ENCODE measurements around the gene SECTM1.

Gene SECTM1

GRCh38 chr17:82334622-82335394 lies 1.2 kb upstream of the SECTM1 start:
- no peak for TF ChIP-seq EZH2phosphoT487 (conservative IDR thresholded peaks at IDR 0.05; ENCODE audit: low read length)
- TF ChIP-seq, protein P1, sequence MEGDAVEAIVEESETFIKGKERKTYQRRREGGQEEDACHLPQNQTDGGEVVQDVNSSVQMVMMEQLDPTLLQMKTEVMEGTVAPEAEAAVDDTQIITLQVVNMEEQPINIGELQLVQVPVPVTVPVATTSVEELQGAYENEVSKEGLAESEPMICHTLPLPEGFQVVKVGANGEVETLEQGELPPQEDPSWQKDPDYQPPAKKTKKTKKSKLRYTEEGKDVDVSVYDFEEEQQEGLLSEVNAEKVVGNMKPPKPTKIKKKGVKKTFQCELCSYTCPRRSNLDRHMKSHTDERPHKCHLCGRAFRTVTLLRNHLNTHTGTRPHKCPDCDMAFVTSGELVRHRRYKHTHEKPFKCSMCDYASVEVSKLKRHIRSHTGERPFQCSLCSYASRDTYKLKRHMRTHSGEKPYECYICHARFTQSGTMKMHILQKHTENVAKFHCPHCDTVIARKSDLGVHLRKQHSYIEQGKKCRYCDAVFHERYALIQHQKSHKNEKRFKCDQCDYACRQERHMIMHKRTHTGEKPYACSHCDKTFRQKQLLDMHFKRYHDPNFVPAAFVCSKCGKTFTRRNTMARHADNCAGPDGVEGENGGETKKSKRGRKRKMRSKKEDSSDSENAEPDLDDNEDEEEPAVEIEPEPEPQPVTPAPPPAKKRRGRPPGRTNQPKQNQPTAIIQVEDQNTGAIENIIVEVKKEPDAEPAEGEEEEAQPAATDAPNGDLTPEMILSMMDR (IDR thresholded peaks at IDR 0.05; ENCODE audit: insufficient read depth, low read length, poor library complexity, severe bottlenecking), result no peak
- Histone ChIP-seq H3K9me2 (replicated peaks; ENCODE audit: insufficient read depth, low read length) (no peaks in the 10 kb centered on the region), H3K36me3 (ENCODE audit: low read length) (no peaks in the 10 kb centered on the region), H3K27me3 (ENCODE audit: low read length) (no peaks in the 10 kb centered on the region), H3K4me3 (ENCODE audit: insufficient read depth, low read length, poor library complexity, severe bottlenecking) (no peak overlapping the region), H3K79me2 (ENCODE audit: insufficient read depth, low read length) (no peaks in the 10 kb centered on the region), H3F3A (ENCODE audit: insufficient read depth) (no peaks in the 10 kb centered on the region), H3K9ac (ENCODE audit: low read length) (no peak overlapping the region), H3K27ac (ENCODE audit: low read depth, low read length) (no peak overlapping the region), H3K4me2 (ENCODE audit: low read depth, low read length, poor library complexity, severe bottlenecking) (peak overlapping the region; percentile 26), H3K9me3 (ENCODE audit: insufficient read depth, low read length) (no peaks in the 10 kb centered on the region), H4K20me1 (ENCODE audit: low read depth, low read length) (no peaks in the 10 kb centered on the region), H2AFZ (ENCODE audit: low read depth, low read length, severe bottlenecking) (no peak overlapping the region)

GRCh38 chr17:82334204-82334621 lies 647 bp upstream of the SECTM1 start:
- H3K9ac ChIP-seq (ENCODE audit: low read length), result no peak overlapping the region
- no peaks in the 10 kb centered on the region for H3K27me3 ChIP-seq (ENCODE audit: low read length)
- H3K27ac ChIP-seq (ENCODE audit: low read depth, low read length), result no peak overlapping the region
- no peaks in the 10 kb centered on the region for H3K36me3 ChIP-seq (ENCODE audit: low read length)
- H3K9me2 ChIP-seq (replicated peaks; ENCODE audit: insufficient read depth, low read length), result no peaks in the 10 kb centered on the region
- H3K4me2 ChIP-seq (ENCODE audit: low read depth, low read length, poor library complexity, severe bottlenecking), result no peak overlapping the region
- no peaks in the 10 kb centered on the region for H3F3A ChIP-seq (ENCODE audit: insufficient read depth)
- no peaks in the 10 kb centered on the region for H3K79me2 ChIP-seq (ENCODE audit: insufficient read depth, low read length)
- H4K20me1 ChIP-seq (ENCODE audit: low read depth, low read length), result no peaks in the 10 kb centered on the region
- no peak overlapping the region for H2AFZ ChIP-seq (ENCODE audit: low read depth, low read length, severe bottlenecking)
- H3K4me3 ChIP-seq (ENCODE audit: insufficient read depth, low read length, poor library complexity, severe bottlenecking), result no peak overlapping the region
- TF ChIP-seq, protein P1 (IDR thresholded peaks at IDR 0.05; ENCODE audit: insufficient read depth, low read length, poor library complexity, severe bottlenecking), result no peak
- no peak for TF ChIP-seq EZH2phosphoT487 (conservative IDR thresholded peaks at IDR 0.05; ENCODE audit: low read length)
- no peaks in the 10 kb centered on the region for H3K9me3 ChIP-seq (ENCODE audit: insufficient read depth, low read length)

- H3K27me3 ChIP-seq (ENCODE audit: low read length), result no peaks in the 10 kb centered on the region
- no peaks in the 10 kb centered on the region for H3F3A ChIP-seq (ENCODE audit: insufficient read depth)
- no peak overlapping the region for H2AFZ ChIP-seq (ENCODE audit: low read depth, low read length, severe bottlenecking)
- H3K4me2 ChIP-seq (ENCODE audit: low read depth, low read length, poor library complexity, severe bottlenecking), result no peak overlapping the region
- no peak overlapping the region for H3K27ac ChIP-seq (ENCODE audit: low read depth, low read length)
- no peaks in the 10 kb centered on the region for H3K36me3 ChIP-seq (ENCODE audit: low read length)
- no peak overlapping the region for H3K9ac ChIP-seq (ENCODE audit: low read length)
- no peaks in the 10 kb centered on the region for H3K9me2 ChIP-seq (replicated peaks; ENCODE audit: insufficient read depth, low read length)
- no peaks in the 10 kb centered on the region for H3K9me3 ChIP-seq (ENCODE audit: insufficient read depth, low read length)
- no peak for TF ChIP-seq EZH2phosphoT487 (conservative IDR thresholded peaks at IDR 0.05; ENCODE audit: low read length)
- TF ChIP-seq, protein P1 (IDR thresholded peaks at IDR 0.05; ENCODE audit: insufficient read depth, low read length, poor library complexity, severe bottlenecking), result no peak
- H4K20me1 ChIP-seq (ENCODE audit: low read depth, low read length), result no peaks in the 10 kb centered on the region
- no peak overlapping the region for H3K4me3 ChIP-seq (ENCODE audit: insufficient read depth, low read length, poor library complexity, severe bottlenecking)
- H3K79me2 ChIP-seq (ENCODE audit: insufficient read depth, low read length), result no peaks in the 10 kb centered on the region
Measured at GRCh38 chr17:82332669-82333278, 792 bp downstream of the SECTM1 start.
